Epithelial cell of proximal tubule (primary cell): ENCODE measurements around the gene ULK1. TPM values are rescaled to one million over a fixed set of nuclear protein-coding genes. Genes with fewer than 3 reads are reported as not detected.

ENCODE experiments used
- DNase-seq: peaks from one replicate; pipeline ENCODE4 v3.0.0-alpha.2; 2011; ENCODE audit warnings: low read depth
- H3K4me3 ChIP-seq: 2 replicates; pipeline ENCODE4 v1.5.1; 2011; ENCODE audit warnings: low read depth, mild to moderate bottlenecking, low read length
- total RNA-seq: library from RNA; depleted of rRNA; stranded (reverse); fragments of >200 nt; gene quantifications from 2 replicates; pipeline ENCODE4 v1.2.3, GENCODE V29; 2015
- TF ChIP-seq, protein P1 (sequence below): conservative IDR thresholded peaks from 2 replicates; pipeline ENCODE4 v1.5.1; 2012; ENCODE audit warnings: low read depth, mild to moderate bottlenecking, low read length

The ULK1 gene
- total RNA-seq, 1 donor from 2014 or later: 11.8 TPM

DNA sequence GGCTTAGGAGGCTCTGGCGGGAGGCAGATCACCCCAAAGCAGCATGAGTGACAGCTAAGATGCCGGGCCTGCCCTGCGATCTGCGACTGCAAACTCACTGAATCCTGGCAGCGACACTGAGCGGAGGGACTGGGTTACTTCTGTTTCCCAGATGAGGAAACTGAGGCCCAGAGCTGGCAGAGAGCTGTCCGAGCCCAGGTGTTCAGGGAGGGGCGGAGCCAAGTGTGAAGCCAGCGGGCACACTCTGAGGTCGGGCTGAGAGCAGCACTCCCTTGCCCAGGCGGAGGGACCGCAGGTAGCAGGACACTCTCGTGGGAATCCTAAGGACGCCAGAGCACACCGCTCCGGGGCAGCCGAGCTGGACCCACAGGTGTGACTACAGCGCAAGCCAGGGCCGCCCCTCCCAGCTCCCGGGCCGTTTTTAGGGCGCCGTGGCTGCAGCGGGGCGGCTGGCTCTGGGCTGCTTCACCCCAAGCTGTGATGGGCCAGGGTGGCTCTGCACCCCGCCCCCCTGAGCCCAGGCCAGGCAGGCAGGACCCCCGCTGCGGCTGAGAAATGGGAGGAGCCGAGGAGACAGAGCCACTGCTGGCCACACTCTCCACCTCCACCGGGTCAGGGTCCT lies 38.8 kb upstream of the ULK1 start:
- H3K4me3 ChIP-seq: no peak overlapping the region
- no peak for DNase-seq
- TF ChIP-seq, protein P1, sequence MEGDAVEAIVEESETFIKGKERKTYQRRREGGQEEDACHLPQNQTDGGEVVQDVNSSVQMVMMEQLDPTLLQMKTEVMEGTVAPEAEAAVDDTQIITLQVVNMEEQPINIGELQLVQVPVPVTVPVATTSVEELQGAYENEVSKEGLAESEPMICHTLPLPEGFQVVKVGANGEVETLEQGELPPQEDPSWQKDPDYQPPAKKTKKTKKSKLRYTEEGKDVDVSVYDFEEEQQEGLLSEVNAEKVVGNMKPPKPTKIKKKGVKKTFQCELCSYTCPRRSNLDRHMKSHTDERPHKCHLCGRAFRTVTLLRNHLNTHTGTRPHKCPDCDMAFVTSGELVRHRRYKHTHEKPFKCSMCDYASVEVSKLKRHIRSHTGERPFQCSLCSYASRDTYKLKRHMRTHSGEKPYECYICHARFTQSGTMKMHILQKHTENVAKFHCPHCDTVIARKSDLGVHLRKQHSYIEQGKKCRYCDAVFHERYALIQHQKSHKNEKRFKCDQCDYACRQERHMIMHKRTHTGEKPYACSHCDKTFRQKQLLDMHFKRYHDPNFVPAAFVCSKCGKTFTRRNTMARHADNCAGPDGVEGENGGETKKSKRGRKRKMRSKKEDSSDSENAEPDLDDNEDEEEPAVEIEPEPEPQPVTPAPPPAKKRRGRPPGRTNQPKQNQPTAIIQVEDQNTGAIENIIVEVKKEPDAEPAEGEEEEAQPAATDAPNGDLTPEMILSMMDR: no peak

DNA sequence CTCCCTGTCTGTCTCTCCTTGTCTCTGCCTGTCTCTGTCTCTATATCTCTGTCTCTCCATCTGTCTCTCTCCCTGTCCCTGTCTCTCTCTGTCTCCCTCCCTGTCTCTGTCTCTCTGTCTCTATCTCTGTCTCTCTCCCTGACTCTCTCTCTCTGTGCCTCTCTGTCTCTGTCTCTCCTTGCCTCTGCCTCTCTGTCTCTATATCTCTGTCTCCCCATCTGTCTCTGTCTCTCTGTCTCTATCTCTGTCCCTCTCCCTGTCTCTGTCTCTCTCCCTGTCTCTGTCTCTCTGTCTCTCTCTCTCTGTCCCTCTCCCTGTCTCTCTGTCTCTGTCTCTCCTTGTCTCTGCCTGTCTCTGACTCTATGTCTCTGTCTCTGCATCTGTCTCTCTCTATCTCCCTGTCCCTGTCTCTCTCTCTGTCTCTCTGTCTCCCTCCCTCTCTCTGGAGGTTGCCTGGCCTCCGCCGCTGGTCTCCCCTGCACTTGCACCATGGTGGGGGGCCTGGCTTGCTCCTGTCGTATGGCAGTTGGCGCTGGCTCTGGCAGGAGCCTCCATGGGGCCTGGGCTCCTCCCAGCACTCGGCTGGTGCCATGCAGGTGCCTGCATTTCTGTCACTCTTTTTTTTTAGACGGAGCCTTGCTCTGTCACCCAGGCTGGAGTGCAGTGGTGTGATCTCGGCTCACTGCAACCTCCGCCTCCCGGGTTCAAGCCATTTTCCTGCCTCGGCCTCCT lies 37.9 kb upstream of the ULK1 start:
- TF ChIP-seq, protein P1: no peak
- DNase-seq: no peak
- H3K4me3 ChIP-seq: no peak overlapping the region

DNA sequence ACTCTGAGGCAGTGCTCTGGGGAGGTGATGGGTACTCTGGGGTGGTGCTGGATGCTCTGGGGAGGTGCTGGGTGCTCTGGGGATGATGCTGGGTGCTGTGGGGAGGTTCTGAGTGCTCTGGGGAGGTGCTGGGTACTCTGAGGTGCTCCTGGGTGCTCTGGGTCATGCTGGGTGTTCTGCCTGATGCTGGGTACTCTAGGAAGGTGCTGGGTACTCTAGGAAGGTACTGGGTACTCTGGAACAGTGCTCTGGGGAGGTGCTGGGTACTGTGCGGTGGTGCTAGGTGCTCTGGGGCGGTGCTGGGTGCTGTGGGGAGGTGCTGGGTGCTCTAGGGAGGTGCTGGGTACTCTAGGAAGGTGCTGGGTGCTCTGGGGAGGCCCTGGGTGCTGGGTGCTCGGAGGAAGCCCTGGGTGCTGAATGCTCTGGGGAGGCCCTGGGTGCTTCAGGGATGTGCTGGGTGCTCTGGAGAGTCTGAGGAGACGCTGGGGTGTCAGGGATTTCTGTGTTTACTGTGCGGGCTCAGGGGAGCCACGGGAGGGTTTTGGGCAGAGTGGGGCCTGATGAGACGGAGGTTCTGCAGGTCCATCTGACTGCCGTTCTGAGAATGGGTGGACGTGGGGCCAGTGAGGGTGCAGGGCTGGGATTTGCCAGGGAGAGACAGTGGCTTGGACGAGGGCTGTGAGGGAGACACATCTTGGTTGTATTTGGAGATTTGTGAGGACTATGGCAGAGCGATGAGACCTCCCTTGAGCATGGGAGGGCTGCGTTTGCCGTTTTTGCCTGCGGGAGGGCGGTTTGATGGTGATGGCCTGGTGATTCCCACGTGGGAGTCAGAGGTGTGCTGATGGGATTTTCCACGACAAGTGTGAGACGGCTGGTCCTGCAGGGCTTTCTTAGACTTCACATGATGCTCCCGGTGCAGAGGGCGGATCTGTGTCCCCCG lies 36.2 kb upstream of the ULK1 start:
- no peak for DNase-seq
- TF ChIP-seq, protein P1: no peak
- H3K4me3 ChIP-seq: no peak overlapping the region

DNA sequence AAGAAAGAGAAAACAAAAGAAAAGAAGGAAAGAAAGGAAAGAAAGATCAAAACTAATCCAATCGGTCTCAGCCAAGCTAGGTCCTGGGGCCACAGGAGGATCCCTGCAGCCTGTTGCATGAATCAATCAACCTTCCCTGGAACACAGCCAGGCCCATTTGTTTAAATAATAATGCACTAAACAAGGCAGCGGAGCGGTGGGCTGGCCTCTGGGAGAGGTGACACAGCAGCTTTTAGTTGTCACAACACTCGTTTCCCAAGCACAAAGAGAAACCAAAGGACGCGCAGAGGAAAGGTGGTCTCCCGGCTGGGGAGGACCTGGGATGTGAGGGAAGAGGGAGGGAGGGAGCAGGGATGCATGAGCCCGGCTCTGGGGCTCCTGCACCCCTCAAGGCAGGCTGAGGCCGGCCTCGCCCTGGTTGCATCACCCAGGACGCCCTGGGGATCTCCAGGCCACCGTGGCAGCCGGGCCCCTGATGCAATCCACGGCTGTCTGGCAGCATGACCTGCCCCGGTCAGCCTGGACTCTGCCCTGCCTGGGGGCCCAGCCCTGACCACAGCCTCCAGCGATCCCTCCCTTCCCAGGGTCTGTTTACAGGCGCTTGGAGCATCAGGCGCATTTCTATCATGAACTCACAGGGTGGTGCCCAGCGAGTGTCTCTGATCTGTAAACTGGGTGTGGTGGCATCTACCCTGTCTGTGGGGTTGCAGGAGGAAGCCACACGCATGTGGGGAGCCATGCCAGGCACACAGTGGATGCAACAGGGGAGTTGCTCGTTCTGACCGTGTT lies 33.8 kb upstream of the ULK1 start:
- TF ChIP-seq, protein P1: no peak
- peak; percentile 36 for DNase-seq
- H3K4me3 ChIP-seq: peak overlapping the region; percentile 33

DNA sequence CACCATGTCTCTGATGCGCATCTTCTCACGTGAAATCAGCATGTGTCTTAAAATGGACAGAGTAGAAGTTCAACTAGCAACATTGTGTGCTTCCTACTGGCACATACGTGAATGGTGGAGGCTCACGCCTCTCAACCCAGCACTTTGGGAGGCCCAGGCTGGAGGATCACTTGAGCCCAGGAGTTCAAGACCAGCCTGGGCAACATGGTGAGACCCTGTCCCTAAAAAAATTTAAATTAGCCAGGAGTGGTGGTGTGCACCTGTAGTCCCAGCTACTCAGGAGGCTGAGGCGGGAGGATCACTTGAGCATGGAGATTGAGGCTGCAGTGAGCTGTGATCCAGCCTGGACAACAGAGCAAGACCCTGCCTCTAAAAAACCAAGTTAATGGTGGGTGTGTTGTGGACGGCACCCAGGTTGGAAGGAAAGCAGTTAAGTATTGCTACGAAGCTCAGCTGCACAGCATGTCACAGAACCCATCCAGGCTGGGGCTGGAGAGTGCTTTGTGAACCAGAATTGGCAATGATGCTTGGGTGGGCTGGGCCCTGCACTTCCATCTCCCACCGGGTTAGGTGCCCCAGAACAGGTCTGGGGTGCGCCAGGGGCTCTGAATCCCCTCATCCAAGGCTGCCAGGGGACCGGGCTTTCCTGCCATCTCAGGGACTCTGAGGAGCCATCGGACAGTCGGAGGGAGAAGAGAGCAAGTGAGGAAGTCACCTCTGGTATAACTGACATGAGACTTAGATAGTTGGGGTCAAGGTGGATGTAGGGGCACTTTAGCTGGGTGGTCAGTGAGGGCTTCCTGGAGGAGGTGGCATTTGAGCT lies 33.0 kb upstream of the ULK1 start:
- TF ChIP-seq, protein P1: no peak
- no peak overlapping the region for H3K4me3 ChIP-seq
- no peak for DNase-seq

DNA sequence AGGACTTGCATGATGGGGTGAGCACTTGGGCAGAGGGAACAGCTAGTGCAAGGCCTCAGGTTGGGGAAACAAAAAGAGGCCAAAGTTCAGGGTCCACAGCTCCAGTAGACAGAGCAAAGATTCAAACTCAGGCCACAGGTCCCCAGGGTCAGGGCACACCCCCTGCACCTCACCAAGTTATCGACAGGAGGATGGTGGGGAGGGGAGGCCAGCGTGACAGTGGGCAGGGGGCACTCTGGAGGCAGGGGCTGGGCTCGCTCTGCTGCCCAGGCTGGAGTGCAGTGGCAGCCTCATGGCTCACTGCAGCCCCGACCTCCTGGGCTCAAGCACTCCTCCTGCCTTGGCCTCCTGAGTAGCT lies 32.4 kb upstream of the ULK1 start:
- H3K4me3 ChIP-seq: no peak overlapping the region
- DNase-seq: no peak
- TF ChIP-seq, protein P1: no peak
